Activated CD4-positive, alpha-beta memory T cell treated with anti-CD3 and anti-CD28 coated beads for 36 hours (primary cell): ENCODE measurements around the gene MAP2K3. TPM values are rescaled to one million over a fixed set of nuclear protein-coding genes. Genes with fewer than 3 reads are reported as not detected.
"Not testable (repeated sequence)": the region's sequence is repeated elsewhere in the genome, so short reads cannot be mapped to it uniquely, and the experiment has no call there.

Source experiments
- CTCF ChIA-PET: fragments of 350-600 bp; sonication (Branson Sonifier 250); formaldehyde crosslinking; loops from one replicate; lab custom pipeline; 2021; ENCODE audit warnings: antibody characterized with exemption, inconsistent platforms; lab: Charles Lee
- POLR2A ChIA-PET: fragments of 350-600 bp; sonication (Branson Sonifier 250); formaldehyde crosslinking; loops from one replicate; lab custom pipeline; 2021; ENCODE audit warnings: antibody characterized with exemption; lab: Charles Lee
- DNase-seq: peaks from one replicate; pipeline ENCODE4 v3.0.0-alpha.2; 2020
- H3K27ac Mint-ChIP-seq: one replicate; pipeline ENCODE4 v1.8.0; 2021; ENCODE audit warnings: mixed read lengths
- H3K27me3 Mint-ChIP-seq: one replicate; pipeline ENCODE4 v1.8.0; 2021; ENCODE audit warnings: mixed read lengths
- H3K36me3 Mint-ChIP-seq: one replicate; pipeline ENCODE4 v1.8.0; 2021; ENCODE audit warnings: mixed read lengths
- H3K4me1 Mint-ChIP-seq: one replicate; pipeline ENCODE4 v1.8.0; 2021; ENCODE audit warnings: low read depth, mixed read lengths
- H3K4me3 Mint-ChIP-seq: one replicate; pipeline ENCODE4 v1.8.0; 2021; ENCODE audit warnings: mild to moderate bottlenecking, mixed read lengths
- H3K9me3 Mint-ChIP-seq: one replicate; pipeline ENCODE4 v1.8.0; 2021; ENCODE audit warnings: mixed read lengths
- intact Hi-C: fragments of 100-400 bp; cut with micrococcal nuclease; formaldehyde crosslinking; loops from one replicate; pipeline ENCODE4 v1.15.1; 2023
- total RNA-seq, 2 experiments: library from RNA; stranded (reverse); gene quantifications; one replicate each; pipeline ENCODE4 v1.2.3, GENCODE V29; 2021

MAP2K3 gene
- total RNA-seq, 2 experiments from 2014 or later = 132 to 134 TPM

- H3K36me3 Mint-ChIP-seq = peaks cover 50% of the 10 kb centered on the region
- intact Hi-C loops = no loop called here
- no peaks in the 10 kb centered on the region for H3K27me3 Mint-ChIP-seq
- H3K9me3 Mint-ChIP-seq = no peaks in the 10 kb centered on the region
- no peaks in the 10 kb centered on the region for H3K4me1 Mint-ChIP-seq
- no peak for DNase-seq
- no peak overlapping the region for H3K4me3 Mint-ChIP-seq
- ChIA-PET CTCF (no interaction called here), POLR2A (no interaction called here)
- no peak overlapping the region for H3K27ac Mint-ChIP-seq
Measured at GRCh38 chr17:21301593-21302550, 17.4 kb downstream of the MAP2K3 start.

GRCh38 chr17:21302711-21303425 lies 18.4 kb downstream of the MAP2K3 start:
- H3K4me1 Mint-ChIP-seq = no peaks in the 10 kb centered on the region
- no peak for DNase-seq
- H3K36me3 Mint-ChIP-seq = peaks cover 54% of the 10 kb centered on the region
- no peak overlapping the region for H3K4me3 Mint-ChIP-seq
- ChIA-PET POLR2A (no interaction called here), CTCF (no interaction called here)
- intact Hi-C loops = no loop called here
- H3K9me3 Mint-ChIP-seq = peaks cover 3% of the 10 kb centered on the region
- H3K27me3 Mint-ChIP-seq = no peaks in the 10 kb centered on the region
- H3K27ac Mint-ChIP-seq = no peak overlapping the region

GRCh38 chr17:21303441-21304065 lies 19.0 kb downstream of the MAP2K3 start:
- no peak for DNase-seq
- H3K36me3 Mint-ChIP-seq = peaks cover 59% of the 10 kb centered on the region
- H3K9me3 Mint-ChIP-seq = peaks cover 4% of the 10 kb centered on the region
- no peak overlapping the region for H3K27ac Mint-ChIP-seq
- H3K4me3 Mint-ChIP-seq = no peak overlapping the region
- ChIA-PET CTCF (no interaction called here), POLR2A (no interaction called here)
- intact Hi-C loops = no loop called here
- no peaks in the 10 kb centered on the region for H3K4me1 Mint-ChIP-seq
- no peaks in the 10 kb centered on the region for H3K27me3 Mint-ChIP-seq

- no peak for DNase-seq
- intact Hi-C loops = no loop called here
- Mint-ChIP-seq H3K27ac (no peak overlapping the region), H3K4me3 (no peak overlapping the region), H3K36me3 (peaks cover 62% of the 10 kb centered on the region), H3K9me3 (peaks cover 8% of the 10 kb centered on the region), H3K4me1 (no peaks in the 10 kb centered on the region), H3K27me3 (no peaks in the 10 kb centered on the region)
- ChIA-PET CTCF (no interaction called here), POLR2A (no interaction called here)
Measured at GRCh38 chr17:21304091-21304490, 19.6 kb downstream of the MAP2K3 start.

GRCh38 chr17:21304551-21305151 lies 20.1 kb downstream of the MAP2K3 start:
- H3K4me1 Mint-ChIP-seq, intact Hi-C loops, CTCF ChIA-PET, H3K27ac Mint-ChIP-seq, H3K9me3 Mint-ChIP-seq, H3K4me3 Mint-ChIP-seq, H3K27me3 Mint-ChIP-seq, POLR2A ChIA-PET, DNase-seq: not testable (repeated sequence)
- peaks cover 60% of the 10 kb centered on the region for H3K36me3 Mint-ChIP-seq

GRCh38 chr17:21305431-21306180 lies 21.1 kb downstream of the MAP2K3 start:
- H3K27ac Mint-ChIP-seq, H3K4me3 Mint-ChIP-seq, H3K4me1 Mint-ChIP-seq, POLR2A ChIA-PET, intact Hi-C loops, CTCF ChIA-PET, H3K9me3 Mint-ChIP-seq, H3K27me3 Mint-ChIP-seq, DNase-seq: not testable (repeated sequence)
- H3K36me3 Mint-ChIP-seq = peaks cover 59% of the 10 kb centered on the region

- H3K4me3 Mint-ChIP-seq, H3K4me1 Mint-ChIP-seq, DNase-seq, intact Hi-C loops, H3K27ac Mint-ChIP-seq, POLR2A ChIA-PET, H3K9me3 Mint-ChIP-seq, CTCF ChIA-PET, H3K27me3 Mint-ChIP-seq: not testable (repeated sequence)
- H3K36me3 Mint-ChIP-seq = peaks cover 54% of the 10 kb centered on the region
Measured at GRCh38 chr17:21306611-21307272, 22.2 kb downstream of the MAP2K3 start.

GRCh38 chr17:21307273-21307625 lies 22.7 kb downstream of the MAP2K3 start:
- H3K27ac Mint-ChIP-seq, H3K4me3 Mint-ChIP-seq, H3K9me3 Mint-ChIP-seq, H3K27me3 Mint-ChIP-seq, CTCF ChIA-PET, intact Hi-C loops, H3K4me1 Mint-ChIP-seq, POLR2A ChIA-PET: not testable (repeated sequence)
- DNase-seq = peak; percentile 4
- H3K36me3 Mint-ChIP-seq = peaks cover 51% of the 10 kb centered on the region

- CTCF ChIA-PET, H3K9me3 Mint-ChIP-seq, intact Hi-C loops, H3K4me3 Mint-ChIP-seq, POLR2A ChIA-PET, H3K4me1 Mint-ChIP-seq, H3K27me3 Mint-ChIP-seq, H3K27ac Mint-ChIP-seq: not testable (repeated sequence)
- H3K36me3 Mint-ChIP-seq = peaks cover 42% of the 10 kb centered on the region
- peak; percentile 8 for DNase-seq
Measured at GRCh38 chr17:21308931-21309381, 24.4 kb downstream of the MAP2K3 start.

- H3K4me1 Mint-ChIP-seq, H3K27ac Mint-ChIP-seq, H3K27me3 Mint-ChIP-seq, H3K4me3 Mint-ChIP-seq, intact Hi-C loops, CTCF ChIA-PET, POLR2A ChIA-PET, H3K9me3 Mint-ChIP-seq: not testable (repeated sequence)
- H3K36me3 Mint-ChIP-seq = peaks cover 37% of the 10 kb centered on the region
- peak; percentile 5 for DNase-seq
Measured at GRCh38 chr17:21310061-21310765, 25.7 kb downstream of the MAP2K3 start.
